Activated T-helper 2 cell treated with anti-CD3 and anti-CD28 coated beads, Interferon-gamma antibody, Interleukin-2, Interleukin-4, amounts not matched to agents 10 μg/mL and 5 μg/mL and 100 μg/mL, durations not matched to agents 14 hours and 24 hours and 36 hours (primary cell): ENCODE data around the gene UBAC1. TPM values are rescaled to one million over a fixed set of nuclear protein-coding genes. Genes with fewer than 3 reads are reported as not detected.
"Not testable (repeated sequence)": the region's sequence is repeated elsewhere in the genome, so short reads cannot be mapped to it uniquely, and the experiment has no call there.

Experiments used
- DNase-seq: peaks from one replicate; pipeline ENCODE4 v3.0.0; 2021; ENCODE audit warnings: low spot score
- H3K27ac Mint-ChIP-seq: one replicate; pipeline ENCODE4 v1.8.0; 2021; ENCODE audit warnings: mixed read lengths
- H3K27me3 Mint-ChIP-seq: one replicate; pipeline ENCODE4 v1.8.0; 2021; ENCODE audit warnings: low read depth, mixed read lengths
- H3K36me3 Mint-ChIP-seq: one replicate; pipeline ENCODE4 v1.8.0; 2021; ENCODE audit warnings: low read depth, mixed read lengths
- H3K4me1 Mint-ChIP-seq: one replicate; pipeline ENCODE4 v1.8.0; 2021; ENCODE audit warnings: low read depth, mixed read lengths
- H3K4me3 Mint-ChIP-seq: one replicate; pipeline ENCODE4 v1.8.0; 2021; ENCODE audit warnings: low read depth, mild to moderate bottlenecking, moderate library complexity, mixed read lengths
- H3K9me3 Mint-ChIP-seq: one replicate; pipeline ENCODE4 v1.8.0; 2021; ENCODE audit warnings: mixed read lengths
- intact Hi-C: fragments of 100-400 bp; cut with micrococcal nuclease; formaldehyde crosslinking; loops from one replicate; pipeline ENCODE4 v1.15.1; 2023
- total RNA-seq: library from RNA; stranded (reverse); gene quantifications from 2 replicates; pipeline ENCODE4 v1.2.3, GENCODE V29; 2022

UBAC1 gene
- total RNA-seq, 1 donor from 2014 or later: 47.2 TPM

DNA sequence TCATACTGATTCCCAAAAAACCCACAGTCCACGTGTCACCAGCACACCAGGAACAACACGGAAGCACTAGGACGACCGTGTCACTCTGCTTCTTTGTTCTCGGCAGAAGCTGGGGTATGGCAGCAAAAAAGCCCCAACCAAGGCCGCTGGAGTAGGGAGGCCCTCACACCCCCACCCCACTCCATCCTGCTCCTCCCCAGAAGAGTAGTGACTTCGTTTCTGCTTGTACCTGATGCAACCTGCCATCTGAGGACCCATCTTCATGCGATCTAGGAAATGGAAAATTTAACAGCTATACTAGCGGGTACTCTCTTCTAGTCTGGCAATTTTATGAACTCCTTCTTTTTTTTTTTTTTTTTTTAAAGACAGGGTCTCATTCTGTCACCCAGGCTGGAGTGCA is 3.7 kb downstream of the UBAC1 start:
- Mint-ChIP-seq H3K27me3 (no peaks in the 10 kb centered on the region), H3K4me1 (peaks cover 19% of the 10 kb centered on the region), H3K27ac (no peak overlapping the region), H3K9me3 (no peaks in the 10 kb centered on the region), H3K36me3 (peaks cover 13% of the 10 kb centered on the region), H3K4me3 (no peak overlapping the region)
- no peak for DNase-seq
- intact Hi-C loops: no loop called here

- no peak overlapping the region for H3K27ac Mint-ChIP-seq
- H3K36me3 Mint-ChIP-seq: peaks cover 20% of the 10 kb centered on the region
- no peak for DNase-seq
- H3K9me3 Mint-ChIP-seq: no peaks in the 10 kb centered on the region
- H3K4me1 Mint-ChIP-seq: peaks cover 14% of the 10 kb centered on the region
- H3K4me3 Mint-ChIP-seq: no peak overlapping the region
- intact Hi-C loops: no loop called here
- H3K27me3 Mint-ChIP-seq: no peaks in the 10 kb centered on the region
Measured at GRCh38 chr9:135956802-135957174, 4.4 kb downstream of the UBAC1 start.

GRCh38 chr9:135955934-135956801 is 5.0 kb downstream of the UBAC1 start:
- peaks cover 10% of the 10 kb centered on the region for H3K4me1 Mint-ChIP-seq
- H3K27ac Mint-ChIP-seq: no peak overlapping the region
- peaks cover 21% of the 10 kb centered on the region for H3K36me3 Mint-ChIP-seq
- intact Hi-C loops: no loop called here
- no peak overlapping the region for H3K4me3 Mint-ChIP-seq
- no peak for DNase-seq
- no peaks in the 10 kb centered on the region for H3K9me3 Mint-ChIP-seq
- H3K27me3 Mint-ChIP-seq: no peaks in the 10 kb centered on the region

- Mint-ChIP-seq H3K27me3 (no peaks in the 10 kb centered on the region), H3K36me3 (peaks cover 39% of the 10 kb centered on the region), H3K4me1 (no peaks in the 10 kb centered on the region), H3K4me3 (no peak overlapping the region), H3K27ac (no peak overlapping the region), H3K9me3 (no peaks in the 10 kb centered on the region)
- intact Hi-C loops: no loop called here
- no peak for DNase-seq
Measured at GRCh38 chr9:135952664-135953206, 8.4 kb downstream of the UBAC1 start.

DNA sequence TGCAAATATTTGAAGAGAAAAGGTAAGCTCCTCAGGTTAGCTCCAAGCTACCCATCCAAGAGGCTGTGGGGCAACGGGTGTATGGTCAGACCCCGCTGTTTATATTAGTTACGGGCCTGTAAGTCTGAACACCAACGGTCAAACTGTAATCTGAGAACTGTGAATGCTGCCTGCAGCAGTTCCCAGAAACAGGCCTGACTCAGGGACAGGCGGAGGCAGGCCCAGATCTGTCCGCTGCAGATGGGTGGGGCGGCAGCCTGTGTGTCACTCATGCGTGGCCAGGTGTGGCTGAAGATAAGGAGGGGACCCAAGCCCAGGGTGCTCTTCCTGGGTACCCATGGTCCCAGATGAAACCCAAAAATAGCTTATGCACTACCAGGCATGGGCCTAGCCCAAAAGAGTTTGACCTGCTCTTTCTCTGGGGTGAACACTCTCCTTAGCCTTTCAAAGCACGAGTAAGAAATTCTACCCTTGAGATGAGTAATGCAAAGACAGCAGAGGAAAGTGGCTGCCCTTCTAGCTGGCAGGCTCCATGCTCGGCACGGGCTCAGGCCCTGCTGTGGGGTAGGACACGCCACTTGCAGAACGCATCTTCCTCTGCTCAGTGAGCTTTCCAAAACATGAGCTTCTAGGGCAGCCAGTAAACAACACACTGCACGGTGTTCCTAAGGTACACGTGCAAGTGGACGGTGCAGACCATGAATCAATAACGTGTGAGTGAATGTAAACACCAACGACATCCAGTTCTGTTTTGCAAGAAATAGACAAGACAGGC is 9.1 kb downstream of the UBAC1 start:
- intact Hi-C loops: no loop called here
- no peak for DNase-seq
- Mint-ChIP-seq H3K27ac (no peak overlapping the region), H3K27me3 (no peaks in the 10 kb centered on the region), H3K9me3 (no peaks in the 10 kb centered on the region), H3K4me1 (no peaks in the 10 kb centered on the region), H3K36me3 (peaks cover 42% of the 10 kb centered on the region), H3K4me3 (no peak overlapping the region)

DNA sequence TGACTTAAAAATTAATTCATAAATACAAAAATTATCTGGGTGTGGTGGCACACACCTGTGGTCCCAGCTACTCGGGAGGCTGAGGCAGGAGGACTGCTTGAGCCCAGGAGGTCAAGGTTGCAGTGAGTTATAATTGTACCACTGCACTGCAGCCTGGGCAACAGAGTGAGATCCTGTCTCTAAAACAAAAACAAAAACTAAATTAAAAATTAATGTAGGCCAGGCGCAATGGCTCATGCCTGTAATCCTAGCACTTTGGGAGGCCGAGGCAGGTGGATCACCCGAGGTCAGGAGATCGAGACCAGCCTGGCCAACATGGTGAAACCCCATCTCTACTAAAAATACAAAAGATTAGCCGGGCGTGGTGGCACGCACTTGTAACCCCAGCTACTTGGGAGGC is 9.9 kb downstream of the UBAC1 start:
- H3K36me3 Mint-ChIP-seq: peaks cover 42% of the 10 kb centered on the region
- H3K9me3 Mint-ChIP-seq, DNase-seq, H3K27me3 Mint-ChIP-seq, H3K4me3 Mint-ChIP-seq, H3K27ac Mint-ChIP-seq, intact Hi-C loops, H3K4me1 Mint-ChIP-seq: not testable (repeated sequence)

DNA sequence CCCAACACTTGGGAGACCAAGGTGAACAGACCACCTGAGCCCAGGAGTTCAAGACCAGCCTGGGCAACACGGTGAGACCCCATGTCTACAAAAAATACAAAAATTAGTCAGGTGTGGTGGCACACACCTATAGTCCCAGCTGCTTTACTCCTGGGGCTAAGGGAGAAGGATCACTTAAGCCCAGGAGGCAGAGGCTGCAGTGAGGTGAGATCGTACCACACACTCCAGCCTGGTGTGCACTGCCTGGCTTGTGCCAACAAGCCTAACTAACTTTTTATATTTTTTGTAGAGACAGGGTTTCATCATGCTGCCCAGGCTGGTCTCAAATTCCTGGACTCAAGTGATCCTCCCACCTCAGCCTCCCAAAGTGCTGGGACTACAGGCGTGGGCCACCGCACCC is 10.3 kb downstream of the UBAC1 start:
- intact Hi-C loops, DNase-seq, H3K9me3 Mint-ChIP-seq, H3K4me1 Mint-ChIP-seq, H3K4me3 Mint-ChIP-seq, H3K27me3 Mint-ChIP-seq, H3K27ac Mint-ChIP-seq: not testable (repeated sequence)
- H3K36me3 Mint-ChIP-seq: peaks cover 47% of the 10 kb centered on the region

DNA sequence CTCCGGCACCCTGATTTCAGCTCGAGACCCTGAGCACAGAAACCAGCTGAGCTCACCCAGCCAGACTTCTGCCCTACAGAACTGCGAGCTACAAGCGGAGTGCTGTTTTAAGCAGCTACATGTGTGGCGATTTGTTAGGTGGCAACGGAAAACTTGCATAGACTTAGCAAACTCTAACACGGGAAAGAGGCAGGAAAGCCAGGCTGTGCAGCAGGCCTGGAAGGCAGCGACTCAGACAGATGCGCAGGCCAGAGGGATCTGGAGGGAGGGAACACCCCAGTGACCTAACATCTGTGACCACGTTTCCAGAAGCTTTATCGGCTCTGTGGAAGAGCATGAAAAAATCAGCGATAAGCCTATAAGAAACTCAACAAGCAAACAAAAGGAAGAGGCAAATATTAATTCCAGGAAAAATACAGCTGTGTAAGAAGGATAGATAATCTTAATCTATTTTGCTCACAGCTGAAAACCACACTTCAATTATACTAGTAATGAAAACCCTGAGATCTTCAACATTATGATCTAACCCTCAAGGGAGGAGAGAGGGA is 11.0 kb downstream of the UBAC1 start:
- Mint-ChIP-seq H3K9me3 (no peaks in the 10 kb centered on the region), H3K27me3 (no peaks in the 10 kb centered on the region), H3K36me3 (peaks cover 53% of the 10 kb centered on the region), H3K4me3 (no peak overlapping the region), H3K4me1 (no peaks in the 10 kb centered on the region), H3K27ac (no peak overlapping the region)
- no peak for DNase-seq
- intact Hi-C loops: no loop called here

GRCh38 chr9:135949501-135950134 is 11.6 kb downstream of the UBAC1 start:
- Mint-ChIP-seq H3K4me3 (no peak overlapping the region), H3K36me3 (peaks cover 54% of the 10 kb centered on the region), H3K27me3 (no peaks in the 10 kb centered on the region), H3K9me3 (no peaks in the 10 kb centered on the region), H3K4me1 (no peaks in the 10 kb centered on the region), H3K27ac (no peak overlapping the region)
- intact Hi-C loops: no loop called here
- no peak for DNase-seq

DNA sequence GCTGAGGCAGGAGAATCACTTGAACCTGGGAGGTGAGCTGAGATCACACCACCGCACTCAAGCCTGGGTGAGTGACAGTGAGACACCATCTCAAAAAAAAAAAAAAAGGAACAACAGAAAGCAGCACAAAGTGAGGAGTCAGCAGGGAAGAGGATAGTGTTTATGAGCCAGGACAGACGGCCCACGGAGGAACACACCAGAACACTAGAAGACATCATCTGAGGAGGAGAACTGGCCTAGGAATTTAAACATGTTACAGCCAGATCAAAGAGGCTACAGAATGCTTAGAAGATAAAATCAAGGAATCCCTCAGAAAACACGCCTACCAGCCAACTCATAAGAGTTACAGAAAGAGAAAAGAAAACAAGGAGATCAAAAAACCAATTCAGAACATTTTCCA is 12.2 kb downstream of the UBAC1 start:
- peaks cover 55% of the 10 kb centered on the region for H3K36me3 Mint-ChIP-seq

DNA sequence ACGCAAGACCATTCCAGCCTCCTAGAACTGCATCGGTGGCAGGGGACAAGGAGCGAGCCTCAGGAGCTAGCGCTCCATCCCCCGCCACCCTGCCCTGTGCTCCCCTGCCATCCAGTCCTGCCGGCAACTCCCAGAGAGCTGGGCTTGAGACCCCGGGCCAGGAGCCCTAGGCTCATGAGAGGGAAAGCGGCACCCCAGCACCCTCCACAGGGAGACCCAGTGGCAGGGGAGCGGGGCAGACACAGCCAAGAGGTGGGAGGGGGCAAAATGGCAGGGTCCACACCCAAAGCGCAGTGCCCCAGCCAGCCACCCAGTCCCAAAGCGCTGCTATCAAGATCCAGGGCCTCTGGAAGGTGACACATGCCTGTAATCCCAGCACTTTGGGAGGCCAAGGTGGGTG is 12.7 kb downstream of the UBAC1 start:
- Mint-ChIP-seq H3K27me3 (no peaks in the 10 kb centered on the region), H3K36me3 (peaks cover 58% of the 10 kb centered on the region), H3K9me3 (no peaks in the 10 kb centered on the region), H3K27ac (no peak overlapping the region), H3K4me1 (no peaks in the 10 kb centered on the region), H3K4me3 (no peak overlapping the region)
- DNase-seq: no peak
- intact Hi-C loops: no loop called here

More for the DNA sequence above, 12.2 kb downstream of the UBAC1 start:
- intact Hi-C loops: no loop called here
- H3K27me3 Mint-ChIP-seq: no peaks in the 10 kb centered on the region
- no peak for DNase-seq
- no peak overlapping the region for H3K27ac Mint-ChIP-seq
- H3K4me3 Mint-ChIP-seq: no peak overlapping the region
- H3K9me3 Mint-ChIP-seq: no peaks in the 10 kb centered on the region
- H3K4me1 Mint-ChIP-seq: no peaks in the 10 kb centered on the region

DNA sequence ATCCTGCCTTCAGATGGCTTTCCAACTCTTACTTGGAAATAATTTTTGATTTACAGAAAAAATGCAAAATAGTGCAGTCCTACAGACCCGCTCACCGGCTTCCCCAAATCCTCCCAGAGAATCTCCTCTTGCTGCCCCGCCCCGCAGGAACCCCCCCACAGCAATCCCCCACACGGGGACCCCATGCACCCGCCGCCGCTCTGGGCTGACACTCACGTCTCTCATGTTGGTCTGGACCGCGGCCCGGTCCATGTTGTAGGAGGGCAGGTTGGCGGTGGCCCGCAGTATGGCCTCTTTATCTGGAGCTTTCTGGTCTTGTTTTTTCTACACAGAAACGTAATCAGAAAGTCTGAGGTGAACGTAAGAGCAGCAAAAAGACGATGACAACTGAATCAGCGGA is 13.6 kb downstream of the UBAC1 start:
- intact Hi-C loops: no loop called here
- H3K4me1 Mint-ChIP-seq: no peaks in the 10 kb centered on the region
- no peak overlapping the region for H3K4me3 Mint-ChIP-seq
- H3K27me3 Mint-ChIP-seq: no peaks in the 10 kb centered on the region
- no peak for DNase-seq
- H3K9me3 Mint-ChIP-seq: no peaks in the 10 kb centered on the region
- no peak overlapping the region for H3K27ac Mint-ChIP-seq
- H3K36me3 Mint-ChIP-seq: peaks cover 59% of the 10 kb centered on the region
